Adrenal gland (tissue), 12 donors: ENCODE data around the gene CYP4V2. TPM values are rescaled to one million over a fixed set of nuclear protein-coding genes. Genes with fewer than 3 reads are reported as not detected.
"Not testable (repeated sequence)": the region's sequence is repeated elsewhere in the genome, so short reads cannot be mapped to it uniquely, and the experiment has no call there.

ENCODE experiments used
- DNase-seq, 7 donors: peaks; one replicate each; pipeline ENCODE4 v3.0.0-alpha.2; 2019 to 2020
- H3K27ac ChIP-seq, 5 donors: fragments of 200-600 bp; sonication (generic) in 4 of 5; 1 replicate in 3 of 5; 2 replicates in 2 of 5; pipeline versions ENCODE4 v1.5.1 to v1.8.0; 2016 to 2020; ENCODE audit warnings: mild to moderate bottlenecking in 1 of 5
- H3K27me3 ChIP-seq: fragments of 200-600 bp; 2 replicates; pipeline ENCODE4 v1.8.0; 2021
- H3K36me3 ChIP-seq, 2 donors: fragments of 200-600 bp; replicated peaks in 1 of 2; 1 replicate in 1 of 2; 2 replicates in 1 of 2; pipeline versions ENCODE4 v1.5.1 to v1.8.0; 2018 to 2022
- H3K4me1 ChIP-seq, 2 donors: fragments of 200-600 bp; replicated peaks in 1 of 2; 1 replicate in 1 of 2; 2 replicates in 1 of 2; pipeline versions ENCODE4 v1.5.1 to v1.8.0; 2018 to 2021
- H3K4me3 ChIP-seq, 4 donors: fragments of 200-600 bp; sonication (generic) in 3 of 4; one replicate each; pipeline ENCODE4 v1.5.1; 2016 to 2018
- H3K9me3 ChIP-seq, 3 donors: fragments of 200-600 bp; sonication (generic) in 1 of 3; replicated peaks in 1 of 3; 1 replicate in 2 of 3; 2 replicates in 1 of 3; pipeline versions ENCODE4 v1.5.1 to v1.8.0; 2016 to 2021
- POLR2A ChIP-seq, 2 donors: fragments of 450-650 bp; IDR thresholded peaks; one replicate each; pipeline ENCODE4 v1.6.1; 2017; ENCODE audit warnings: antibody characterized with exemption in 2 of 2, mild to moderate bottlenecking in 2 of 2, moderate library complexity in 1 of 2
- WGBS, 4 donors: extraction: QIAGEN DNeasy Blood & Tissue Kit in 2 of 4; methylation state at CpG; one replicate each; pipeline versions ENCODE4 v1.1.5 to v1.1.7; 2013 to 2017; 5-methylcytosine and 5-hydroxymethylcytosine counted together
- intact Hi-C, 2 donors: fragments of 100-400 bp; cut with DNase I; formaldehyde crosslinking; loops; one replicate each; pipeline versions ENCODE4 v1.14.1 to v1.15.0; 2022 to 2023
- polyA plus RNA-seq, 3 donors: library from polyadenylated mRNA; stranded (reverse); fragments of 200-250 nt in 2 of 3; fragments of 350-450 nt in 1 of 3; fragmentation: Illumina TruSeq in 1 of 3; extraction: RNeasy Lipid Tissue Mini Kit (QIAGEN cat#74804) in 1 of 3; gene quantifications; one replicate each; pipeline ENCODE4 v1.2.3, GENCODE V29; 2013 to 2014
- total RNA-seq, 9 donors: library from RNA; depleted of rRNA in 4 of 9; stranded (reverse); fragments of >200 nt in 4 of 9; fragments of 120-200 nt in 1 of 9; fragmentation: NEBNext Ultra II Directional in 1 of 9; extraction: Animal tissue kit (Norgen Biotek cat#: 25700) in 1 of 9; gene quantifications; one replicate each; pipeline versions ENCODE4 v1.1.0 to v1.2.4, GENCODE V29; 2013 to 2023
- TF ChIP-seq, protein P1 (sequence below), 6 experiments: fragments of 450-650 bp in 4 of 6; fragments of 200-600 bp in 2 of 6; sonication (generic) in 1 of 6; IDR thresholded peaks; 1 replicate in 5 of 6; 2 replicates in 1 of 6; pipeline versions ENCODE4 v1.5.1 to v1.8.0; 2016 to 2021; ENCODE audit warnings: antibody characterized with exemption in 6 of 6, mild to moderate bottlenecking in 2 of 6, moderate library complexity in 1 of 6
- donor health status: healthy with polysubstance abuse.
- donor health status: Bipolar disorder and iron deficiency.
- donor health status: DM: yes; HTN: yes; CAD: no.
- donor health status: DM: no; HTN: no; CAD: no.
- donor health status: DM: no; HTN: no; CAD: no.
- donor health status: DM: yes; HTN: yes; CAD: no.

Gene CYP4V2
- total and polyA plus RNA-seq, 12 donors, result 11.5 to 106 (median 61.0) TPM

DNA sequence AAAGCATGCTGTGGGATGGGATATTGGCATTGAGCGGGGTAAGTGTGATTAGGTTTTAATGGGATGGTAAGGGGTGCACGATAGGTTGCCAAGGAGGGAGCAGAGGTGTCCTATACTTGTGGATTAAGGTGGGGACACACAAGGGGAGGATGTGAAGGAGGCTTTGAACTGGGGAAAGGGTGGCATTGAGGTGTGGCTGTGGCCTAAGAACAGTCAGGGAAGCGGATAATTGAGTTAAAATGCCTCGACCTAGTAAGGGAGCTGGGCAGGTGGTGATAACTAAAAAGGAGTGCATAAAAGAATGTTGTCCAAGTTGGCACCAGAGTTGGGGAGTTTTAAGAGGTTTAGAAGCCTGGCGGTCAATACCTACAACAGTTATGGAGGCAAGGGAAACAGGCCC, 53.5 kb downstream of the CYP4V2 start:
- H3K9me3 ChIP-seq, result no peaks in the 10 kb centered on the region
- H3K4me1 ChIP-seq, result no peaks in the 10 kb centered on the region
- intact Hi-C loops, result no loop called here
- no peaks in the 10 kb centered on the region for H3K27me3 ChIP-seq
- no peaks in the 10 kb centered on the region for H3K36me3 ChIP-seq
- WGBS, 4 donors, result 83 to 93% (median 90%) methylated on average over 5 of the region's 5 CpGs
- DNase-seq, result no peak
- no peak overlapping the region for H3K27ac ChIP-seq
- TF ChIP-seq, protein P1, sequence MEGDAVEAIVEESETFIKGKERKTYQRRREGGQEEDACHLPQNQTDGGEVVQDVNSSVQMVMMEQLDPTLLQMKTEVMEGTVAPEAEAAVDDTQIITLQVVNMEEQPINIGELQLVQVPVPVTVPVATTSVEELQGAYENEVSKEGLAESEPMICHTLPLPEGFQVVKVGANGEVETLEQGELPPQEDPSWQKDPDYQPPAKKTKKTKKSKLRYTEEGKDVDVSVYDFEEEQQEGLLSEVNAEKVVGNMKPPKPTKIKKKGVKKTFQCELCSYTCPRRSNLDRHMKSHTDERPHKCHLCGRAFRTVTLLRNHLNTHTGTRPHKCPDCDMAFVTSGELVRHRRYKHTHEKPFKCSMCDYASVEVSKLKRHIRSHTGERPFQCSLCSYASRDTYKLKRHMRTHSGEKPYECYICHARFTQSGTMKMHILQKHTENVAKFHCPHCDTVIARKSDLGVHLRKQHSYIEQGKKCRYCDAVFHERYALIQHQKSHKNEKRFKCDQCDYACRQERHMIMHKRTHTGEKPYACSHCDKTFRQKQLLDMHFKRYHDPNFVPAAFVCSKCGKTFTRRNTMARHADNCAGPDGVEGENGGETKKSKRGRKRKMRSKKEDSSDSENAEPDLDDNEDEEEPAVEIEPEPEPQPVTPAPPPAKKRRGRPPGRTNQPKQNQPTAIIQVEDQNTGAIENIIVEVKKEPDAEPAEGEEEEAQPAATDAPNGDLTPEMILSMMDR (IDR thresholded peaks at IDR 0.05), result no peak
- no peak for TF ChIP-seq POLR2A (IDR thresholded peaks at IDR 0.05)
- H3K4me3 ChIP-seq, result no peak overlapping the region

DNA sequence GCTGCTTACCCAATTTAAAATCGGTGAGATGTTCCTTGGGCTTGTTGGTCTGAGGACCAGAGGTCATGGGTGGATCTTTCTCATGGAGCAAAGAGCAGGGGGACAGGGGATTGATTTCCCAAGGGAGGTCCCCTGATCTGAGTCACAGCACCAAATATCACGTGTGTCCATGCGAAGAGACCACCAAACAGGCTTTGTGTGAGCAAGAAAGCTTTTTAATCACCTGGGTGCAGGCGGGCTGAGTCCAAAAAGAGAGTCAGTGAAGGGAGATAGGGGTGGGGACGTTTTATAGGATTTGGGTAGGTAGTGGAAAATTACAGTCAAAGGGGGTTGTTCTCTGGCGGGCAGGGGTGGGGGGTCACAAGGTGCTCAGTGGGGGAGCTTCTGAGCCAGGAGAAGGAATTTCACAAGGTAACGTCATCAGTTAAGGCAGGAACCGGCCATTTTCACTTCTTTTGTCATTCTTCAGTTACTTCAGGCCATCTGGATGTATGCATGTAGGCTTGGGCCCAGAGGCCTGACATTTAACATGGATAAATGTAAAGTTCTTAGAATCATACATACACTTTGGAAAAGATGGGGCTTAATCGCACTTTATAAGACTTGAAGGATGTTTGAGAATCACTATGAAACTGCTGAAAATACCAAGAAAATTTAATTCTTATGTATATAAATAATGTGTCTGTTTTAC, 55.8 kb downstream of the CYP4V2 start:
- H3K4me3 ChIP-seq, intact Hi-C loops, H3K27me3 ChIP-seq, H3K27ac ChIP-seq, DNase-seq, H3K9me3 ChIP-seq, H3K4me1 ChIP-seq, H3K36me3 ChIP-seq: not testable (repeated sequence)
- 83 to 92% (median 89%) methylated on average over 9 of the region's 9 CpGs for WGBS, 4 donors

DNA sequence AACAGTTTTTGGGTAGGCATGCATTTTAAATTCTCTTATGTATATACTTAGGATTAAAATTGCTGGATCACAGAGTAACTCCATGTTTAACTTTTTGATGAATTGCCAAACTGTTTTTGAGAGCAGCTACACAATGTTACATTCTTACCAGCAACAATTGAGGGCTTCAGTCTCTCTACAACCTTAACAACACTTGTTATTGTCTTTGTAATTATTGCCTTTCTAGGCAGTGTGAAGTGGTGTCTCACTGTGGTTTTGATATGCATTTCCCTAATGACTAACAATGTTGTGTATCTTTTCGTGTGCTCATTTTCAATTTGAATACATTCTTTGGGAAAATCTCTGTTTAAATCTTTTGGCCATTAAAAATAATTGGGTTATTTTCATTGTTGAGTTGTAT, 57.3 kb downstream of the CYP4V2 start:
- no peaks in the 10 kb centered on the region for H3K4me1 ChIP-seq
- WGBS, 4 donors, result 71 to 91% (median 85%) methylated on average over 1 of the region's 1 CpG
- H3K36me3 ChIP-seq, result no peaks in the 10 kb centered on the region
- H3K27ac ChIP-seq, result no peak overlapping the region
- no peak for TF ChIP-seq POLR2A (IDR thresholded peaks at IDR 0.05)
- TF ChIP-seq, protein P1 (IDR thresholded peaks at IDR 0.05), result no peak
- no peaks in the 10 kb centered on the region for H3K27me3 ChIP-seq
- no peak for DNase-seq
- H3K9me3 ChIP-seq, result no peaks in the 10 kb centered on the region
- intact Hi-C loops, result no loop called here
- no peak overlapping the region for H3K4me3 ChIP-seq

DNA sequence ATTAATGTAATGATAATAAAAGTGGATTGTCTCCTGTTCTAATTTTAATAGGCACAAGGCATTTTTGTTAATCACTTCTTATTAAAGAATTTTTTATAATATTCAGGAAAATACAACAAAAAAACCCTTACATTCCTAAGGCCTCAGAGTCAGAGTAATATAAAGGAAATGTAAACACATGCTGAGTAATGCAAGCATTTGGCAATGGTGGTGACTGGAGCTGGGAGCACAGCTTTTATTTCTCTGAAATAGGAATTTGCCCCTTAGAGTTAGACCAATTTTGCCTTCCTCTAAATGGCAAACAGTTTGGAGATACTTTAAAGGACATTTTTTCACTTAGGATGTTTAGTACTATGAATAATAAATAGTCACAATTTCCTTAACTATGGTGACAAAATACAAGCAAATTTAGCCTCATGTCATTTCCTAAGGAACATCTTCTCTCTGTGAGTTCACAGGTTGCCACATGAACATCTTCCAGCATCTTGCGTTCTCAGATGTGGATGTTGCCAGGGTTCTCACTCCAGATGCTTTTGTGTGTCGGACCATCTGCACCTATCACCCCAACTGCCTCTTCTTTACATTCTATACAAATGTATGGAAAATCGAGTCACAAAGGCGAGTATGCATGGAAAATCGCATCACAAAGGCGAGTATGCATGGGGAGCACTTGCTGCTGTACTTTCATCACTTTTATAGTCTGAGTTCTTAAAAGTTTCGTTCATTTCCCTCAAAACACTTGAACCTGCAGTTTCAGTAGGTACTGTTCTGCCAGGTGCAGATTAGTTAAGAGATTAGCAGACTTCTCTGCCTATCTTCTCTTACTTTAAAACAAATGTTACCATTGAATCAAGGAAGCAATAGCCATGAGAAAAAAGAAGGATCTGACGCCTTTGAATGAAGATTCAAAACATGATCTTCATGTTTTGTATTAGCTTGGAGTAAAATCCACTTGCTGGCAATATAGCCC, 58.7 kb downstream of the CYP4V2 start:
- no peak overlapping the region for H3K27ac ChIP-seq
- DNase-seq, result no peak
- WGBS, 4 donors, result 61 to 82% (median 70%) methylated on average over 8 of the region's 8 CpGs
- intact Hi-C loops, result no loop called here
- H3K4me1 ChIP-seq, result no peaks in the 10 kb centered on the region
- no peaks in the 10 kb centered on the region for H3K36me3 ChIP-seq
- no peaks in the 10 kb centered on the region for H3K9me3 ChIP-seq
- H3K4me3 ChIP-seq, result no peak overlapping the region
- TF ChIP-seq, protein P1 (IDR thresholded peaks at IDR 0.05), result no peak
- no peak for TF ChIP-seq POLR2A (IDR thresholded peaks at IDR 0.05)
- H3K27me3 ChIP-seq, result no peaks in the 10 kb centered on the region
